Esophagus muscularis mucosa (tissue), 4 donors: ENCODE results near the gene LIN52.

Experiments used
- EP300 ChIP-seq: sonication (generic); formaldehyde crosslinking; IDR thresholded peaks from one replicate; pipeline ENCODE4 v1.6.1; 2017; ENCODE audit warnings: antibody characterized with exemption
- POLR2A ChIP-seq: fragments of 450-650 bp; IDR thresholded peaks from one replicate; pipeline ENCODE4 v1.6.1; 2017; ENCODE audit warnings: antibody characterized with exemption, moderate library complexity, mild to moderate bottlenecking, low read depth
- TF ChIP-seq, protein P1 (sequence below), 3 experiments: fragments of 200-600 bp in 2 of 3; fragments of 450-650 bp in 1 of 3; sonication (generic) in 2 of 3; IDR thresholded peaks; one replicate each; pipeline ENCODE4 v1.5.1; 2017 to 2019; ENCODE audit warnings: antibody characterized with exemption in 3 of 3, mild to moderate bottlenecking in 2 of 3, moderate library complexity in 1 of 3

DNA sequence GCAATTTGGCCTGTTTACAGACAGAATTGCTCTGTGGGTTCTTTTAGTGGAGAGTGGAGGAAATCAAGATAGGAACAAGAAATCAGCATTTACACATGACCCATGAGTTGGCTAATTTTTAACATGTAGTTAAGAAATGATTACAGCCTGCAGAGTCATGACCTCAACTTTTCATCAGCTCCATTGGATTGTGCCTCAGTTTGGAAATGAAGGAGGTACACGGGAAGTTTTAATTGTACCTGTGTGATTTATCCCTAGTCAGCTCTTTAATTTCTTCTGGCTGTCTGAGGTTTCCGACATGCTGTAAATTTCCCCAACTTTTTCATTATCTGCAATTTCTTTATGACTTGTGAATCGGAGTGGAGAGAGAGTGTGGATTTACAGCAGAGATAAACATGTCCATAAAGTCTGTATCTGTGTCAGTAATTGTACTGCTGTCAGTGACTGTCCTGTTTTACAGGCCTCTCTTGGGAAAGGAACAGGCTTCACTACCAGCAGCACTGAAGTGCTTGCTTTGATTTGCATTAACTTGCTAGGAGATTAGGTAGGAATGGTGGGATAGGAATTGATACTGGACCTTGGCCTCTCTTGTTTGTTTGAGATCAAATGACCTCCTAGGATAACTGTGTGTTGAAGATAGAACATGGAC, 49.2 kb downstream of the LIN52 start:
- TF ChIP-seq, protein P1, sequence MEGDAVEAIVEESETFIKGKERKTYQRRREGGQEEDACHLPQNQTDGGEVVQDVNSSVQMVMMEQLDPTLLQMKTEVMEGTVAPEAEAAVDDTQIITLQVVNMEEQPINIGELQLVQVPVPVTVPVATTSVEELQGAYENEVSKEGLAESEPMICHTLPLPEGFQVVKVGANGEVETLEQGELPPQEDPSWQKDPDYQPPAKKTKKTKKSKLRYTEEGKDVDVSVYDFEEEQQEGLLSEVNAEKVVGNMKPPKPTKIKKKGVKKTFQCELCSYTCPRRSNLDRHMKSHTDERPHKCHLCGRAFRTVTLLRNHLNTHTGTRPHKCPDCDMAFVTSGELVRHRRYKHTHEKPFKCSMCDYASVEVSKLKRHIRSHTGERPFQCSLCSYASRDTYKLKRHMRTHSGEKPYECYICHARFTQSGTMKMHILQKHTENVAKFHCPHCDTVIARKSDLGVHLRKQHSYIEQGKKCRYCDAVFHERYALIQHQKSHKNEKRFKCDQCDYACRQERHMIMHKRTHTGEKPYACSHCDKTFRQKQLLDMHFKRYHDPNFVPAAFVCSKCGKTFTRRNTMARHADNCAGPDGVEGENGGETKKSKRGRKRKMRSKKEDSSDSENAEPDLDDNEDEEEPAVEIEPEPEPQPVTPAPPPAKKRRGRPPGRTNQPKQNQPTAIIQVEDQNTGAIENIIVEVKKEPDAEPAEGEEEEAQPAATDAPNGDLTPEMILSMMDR (IDR thresholded peaks at IDR 0.05), result no peak
- TF ChIP-seq EP300, result no peak
- TF ChIP-seq POLR2A, result no peak
